Right kidney (tissue), 1 donor: Measurements from ENCODE around the gene KYNU.
"Not testable (repeated sequence)": the region's sequence is repeated elsewhere in the genome, so short reads cannot be mapped to it uniquely, and the experiment has no call there.

Source experiments
- DNase-seq: peaks from one replicate; pipeline ENCODE4 v3.0.0-alpha.2; 2016

The KYNU gene

DNA sequence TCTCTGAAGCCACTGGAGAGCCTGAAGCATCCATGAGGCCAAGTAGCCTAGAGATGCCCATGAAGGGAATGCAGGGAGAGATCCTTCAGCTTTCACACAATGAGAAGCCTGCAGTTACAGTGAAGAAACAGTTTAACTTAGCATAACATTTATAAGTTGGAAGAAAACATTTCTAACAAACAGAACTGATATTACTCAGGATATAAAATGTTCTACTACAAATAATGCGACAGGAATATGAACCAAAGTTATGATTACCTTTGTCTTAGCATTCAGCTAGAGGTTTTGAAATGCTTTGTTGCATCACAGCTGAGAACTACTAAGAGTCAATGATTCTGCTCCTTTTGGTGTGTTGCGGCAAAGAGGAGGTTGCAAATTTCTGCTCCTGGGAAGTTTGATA lies 6.9 kb upstream of the KYNU start:
- no peak for DNase-seq

DNA sequence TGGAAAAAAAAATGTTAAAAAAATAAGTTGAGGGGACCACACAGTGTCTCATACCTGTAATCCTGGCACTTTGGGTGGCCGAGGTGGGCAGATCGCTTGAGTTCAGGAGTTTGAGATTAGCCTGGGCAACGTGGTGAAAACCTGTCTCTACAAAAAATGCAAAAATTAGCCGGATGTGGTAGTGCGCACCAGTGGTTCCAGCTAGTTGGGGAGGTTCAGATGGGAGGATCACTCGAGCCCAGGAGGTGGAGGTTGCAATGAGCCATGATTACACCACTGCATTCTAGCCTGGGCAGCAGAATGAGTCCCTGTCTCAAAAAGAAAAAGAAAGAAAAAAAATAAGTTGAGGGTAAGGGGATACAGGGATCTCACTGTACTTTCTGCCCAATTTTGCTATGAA lies 6.1 kb upstream of the KYNU start:
- no peak for DNase-seq

DNA sequence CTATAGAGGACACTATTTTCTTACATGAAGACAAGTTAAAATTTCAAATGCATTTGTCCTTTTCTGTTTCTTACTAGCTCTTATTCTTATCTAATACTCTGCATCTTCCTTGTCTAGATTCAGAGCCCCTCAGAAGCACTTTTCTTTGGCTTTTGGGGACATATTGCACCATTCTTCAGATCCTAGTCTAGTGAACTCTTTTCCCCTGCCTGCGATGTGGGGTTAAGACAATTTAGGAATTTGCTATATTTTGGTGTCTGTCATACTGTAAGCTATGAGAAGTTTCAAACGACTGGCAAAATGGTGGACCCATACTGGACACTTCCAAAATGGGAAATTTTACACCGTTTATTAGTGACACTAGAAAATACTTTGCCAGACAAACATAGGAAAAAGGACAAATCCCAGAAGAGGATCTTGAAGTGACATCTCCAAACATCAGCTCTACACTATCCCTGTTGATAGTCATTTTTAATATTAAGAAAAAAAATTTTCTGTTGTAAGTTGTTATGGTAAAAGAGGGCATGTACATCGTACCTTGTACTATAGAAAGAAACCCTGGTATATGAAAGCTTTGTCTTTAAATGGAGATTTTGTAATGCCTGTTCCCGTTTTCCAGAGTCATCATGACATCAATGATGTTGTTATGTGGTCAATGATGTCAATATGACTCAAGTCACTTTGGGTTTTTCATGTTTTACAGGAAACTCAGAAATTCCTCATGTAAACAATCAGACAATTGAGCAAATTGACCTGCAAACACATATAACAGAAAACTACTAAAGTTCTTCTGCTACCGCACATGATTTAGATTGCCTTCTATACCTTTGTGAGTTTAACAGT lies 4.4 kb upstream of the KYNU start:
- DNase-seq = no peak

GRCh38 chr2:142873831-142874287 lies 3.6 kb upstream of the KYNU start:
- no peak for DNase-seq

DNA sequence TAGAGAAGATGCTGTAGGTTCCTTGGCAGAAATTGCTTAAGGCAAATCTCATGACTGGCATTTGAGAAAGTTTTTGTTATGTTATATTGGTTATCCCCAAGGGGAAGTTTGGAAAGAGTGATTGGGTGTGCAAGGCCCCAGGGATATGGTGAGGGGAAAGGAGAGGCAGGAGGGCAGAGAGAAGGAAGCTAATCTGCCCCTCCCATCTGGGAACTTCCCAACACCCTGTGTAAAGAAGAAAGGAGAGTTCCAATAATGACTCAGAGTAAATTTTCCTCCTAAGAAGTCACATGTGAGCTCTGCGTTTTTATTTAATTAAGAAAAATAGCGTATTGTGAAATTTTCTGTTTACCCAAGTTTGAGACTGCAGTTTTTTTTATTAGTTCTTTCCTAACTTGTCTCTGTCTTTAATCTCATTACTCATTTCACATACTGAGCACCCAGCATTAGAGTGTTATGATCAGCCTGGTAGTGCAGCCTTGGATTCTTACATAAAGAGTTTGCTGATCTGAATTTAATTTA lies 3.1 kb upstream of the KYNU start:
- DNase-seq = no peak

- no peak for DNase-seq
Measured at GRCh38 chr2:142875010-142875409, 2.5 kb upstream of the KYNU start.

- DNase-seq = no peak
Measured at GRCh38 chr2:142875652-142876051, 1.8 kb upstream of the KYNU start.

- DNase-seq = no peak
Measured at GRCh38 chr2:142876423-142876822, 1.0 kb upstream of the KYNU start.

DNA sequence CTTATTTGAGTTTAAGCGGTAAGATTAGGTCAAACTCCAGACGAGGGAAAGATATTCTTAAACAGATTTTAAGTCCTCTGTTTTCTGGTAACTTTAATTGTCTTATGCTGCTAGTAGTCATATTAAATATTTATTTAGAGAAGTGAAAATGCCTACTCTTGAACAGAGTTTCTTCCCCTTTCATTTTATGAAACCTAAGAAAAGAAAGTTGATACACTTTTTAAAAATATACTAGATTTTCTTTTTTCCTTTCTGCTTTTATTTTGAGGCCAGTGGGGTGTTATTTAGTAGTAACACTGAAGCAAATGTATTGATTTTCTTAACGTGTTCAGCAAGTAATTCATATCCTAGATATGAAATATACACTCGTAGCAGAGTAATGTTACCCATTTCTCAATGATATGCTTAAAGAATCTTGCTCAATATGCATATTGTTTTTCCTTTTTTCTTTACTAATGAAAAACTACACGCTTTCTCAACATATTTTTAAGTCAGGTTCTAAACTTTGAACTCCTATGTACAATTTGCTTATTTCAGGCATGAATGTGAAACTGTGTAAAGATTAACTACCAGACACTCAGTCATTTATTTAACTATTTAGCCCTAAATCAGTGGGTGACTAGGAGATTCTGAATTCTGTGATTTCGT lies 691 bp downstream of the KYNU start:
- no peak for DNase-seq

DNA sequence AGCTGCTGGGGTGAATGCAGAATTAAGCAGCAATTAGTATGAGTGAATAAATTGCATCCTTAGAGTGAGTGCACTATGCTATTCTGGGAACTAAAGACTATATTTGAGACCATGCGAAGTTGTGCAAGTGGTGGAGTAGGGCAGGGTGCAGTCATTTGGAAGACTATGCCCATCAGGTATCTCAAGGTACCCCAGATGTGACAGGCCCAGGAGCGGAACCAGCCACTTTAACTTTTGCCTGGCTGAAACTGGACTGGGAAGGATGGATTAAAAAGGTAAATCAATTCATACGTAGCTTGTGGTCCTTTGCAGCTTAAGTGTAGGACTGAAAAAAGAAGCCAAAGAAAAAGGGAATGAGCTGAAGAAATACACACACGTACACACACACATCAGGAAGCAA lies 1.7 kb downstream of the KYNU start:
- DNase-seq = no peak

GRCh38 chr2:142880279-142880678 lies 2.8 kb downstream of the KYNU start:
- no peak for DNase-seq

- DNase-seq = no peak
Measured at GRCh38 chr2:142881619-142882018, 4.2 kb downstream of the KYNU start.

GRCh38 chr2:142882500-142882899 lies 5.0 kb downstream of the KYNU start:
- DNase-seq = not testable (repeated sequence)

DNA sequence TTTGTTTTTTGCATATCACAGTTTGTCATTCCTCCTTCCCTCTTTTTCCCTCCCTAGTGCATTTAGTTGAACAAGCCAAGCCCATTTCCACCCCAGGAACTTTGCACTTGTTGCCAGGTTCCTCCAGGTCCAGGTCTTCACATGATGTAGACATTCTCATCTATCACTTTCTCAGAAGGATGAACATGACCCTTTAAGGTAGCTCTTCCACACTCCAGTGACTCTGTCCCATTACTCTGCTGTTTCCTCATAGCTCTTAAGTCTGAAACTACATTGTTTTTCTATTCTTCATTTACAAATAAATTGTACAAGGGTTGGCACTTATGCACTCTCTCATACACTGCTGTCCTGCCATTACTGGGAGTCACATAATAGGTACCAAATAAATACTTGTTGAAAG lies 6.1 kb downstream of the KYNU start:
- DNase-seq = no peak

DNA sequence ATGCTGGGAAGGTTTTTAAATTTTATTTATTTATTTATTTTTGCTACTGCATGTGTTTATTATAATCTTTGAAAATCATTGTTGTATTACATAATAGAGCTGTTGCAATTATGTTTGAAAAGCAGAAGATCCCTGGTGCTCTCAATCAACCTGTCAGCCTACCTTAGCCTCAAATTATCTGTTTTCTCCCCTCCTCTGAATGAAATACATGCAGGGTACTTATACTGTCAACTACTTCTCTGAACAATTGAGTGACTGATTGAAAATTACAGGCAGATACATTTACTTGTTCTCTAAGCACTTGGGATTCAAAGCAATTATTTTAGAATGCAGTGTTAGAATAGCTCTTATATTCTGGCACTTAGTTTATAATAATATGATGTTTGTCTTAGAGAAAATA lies 8.1 kb downstream of the KYNU start:
- DNase-seq = no peak

DNA sequence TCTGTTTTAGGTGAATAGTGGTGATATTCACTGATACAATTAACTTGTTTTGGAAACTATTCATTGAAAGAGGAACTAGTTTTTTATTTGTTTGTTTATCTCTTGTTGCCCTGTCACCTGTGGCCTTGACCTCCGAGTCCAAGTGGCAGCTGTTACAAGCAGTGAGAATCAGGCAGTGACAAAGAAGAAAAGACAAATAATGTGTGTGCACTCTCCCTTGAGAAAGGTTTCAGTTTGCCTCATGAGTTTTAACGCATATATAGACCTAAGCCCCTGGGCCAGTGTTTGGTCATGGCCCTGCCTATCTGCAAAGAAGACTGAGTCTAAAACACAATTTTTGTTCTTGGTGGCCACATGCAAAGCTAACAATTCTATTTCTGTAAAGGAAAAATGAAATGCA lies 15.3 kb downstream of the KYNU start:
- DNase-seq = no peak

DNA sequence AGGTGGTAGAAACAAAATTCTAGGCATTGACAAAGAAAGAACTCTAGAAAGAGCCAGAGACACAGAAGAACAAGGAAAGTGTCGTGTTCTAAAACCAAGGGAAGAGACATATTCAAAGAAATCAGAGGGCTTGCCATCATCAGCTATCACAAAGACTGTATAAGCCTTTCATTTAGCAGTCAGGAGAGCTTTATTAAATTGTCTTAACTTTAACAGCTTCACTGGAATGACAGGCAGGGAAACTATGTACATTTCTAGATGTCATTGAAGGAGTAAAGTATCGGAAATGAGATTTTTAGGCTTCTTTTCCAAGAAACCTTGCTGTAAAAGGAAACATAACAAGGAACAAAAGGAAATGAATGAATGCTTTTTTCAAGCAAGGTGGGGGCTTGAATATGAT lies 15.8 kb downstream of the KYNU start:
- DNase-seq = no peak

- DNase-seq = no peak
Measured at GRCh38 chr2:142897807-142898206, 20.3 kb downstream of the KYNU start.

GRCh38 chr2:142900327-142900726 lies 22.9 kb downstream of the KYNU start:
- not testable (repeated sequence) for DNase-seq

DNA sequence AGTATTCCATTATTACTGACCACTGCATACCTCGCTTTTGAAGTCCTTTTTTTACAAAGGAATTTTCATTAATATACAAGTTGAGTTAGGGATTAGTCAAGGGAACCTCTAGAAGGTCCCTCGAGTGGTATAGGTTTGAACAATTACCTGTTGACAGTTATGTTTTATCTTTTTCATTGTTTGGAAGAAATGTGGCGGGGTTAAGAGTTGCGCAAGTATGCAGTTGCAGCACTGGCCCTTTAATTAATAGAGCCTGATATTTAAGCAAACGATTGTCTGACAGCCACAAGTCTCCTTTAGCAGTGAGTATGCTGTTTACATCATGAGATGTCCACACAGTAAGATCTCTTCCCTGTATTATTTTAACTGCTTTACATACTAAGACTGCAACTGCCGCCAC lies 24.3 kb downstream of the KYNU start:
- no peak for DNase-seq

DNA sequence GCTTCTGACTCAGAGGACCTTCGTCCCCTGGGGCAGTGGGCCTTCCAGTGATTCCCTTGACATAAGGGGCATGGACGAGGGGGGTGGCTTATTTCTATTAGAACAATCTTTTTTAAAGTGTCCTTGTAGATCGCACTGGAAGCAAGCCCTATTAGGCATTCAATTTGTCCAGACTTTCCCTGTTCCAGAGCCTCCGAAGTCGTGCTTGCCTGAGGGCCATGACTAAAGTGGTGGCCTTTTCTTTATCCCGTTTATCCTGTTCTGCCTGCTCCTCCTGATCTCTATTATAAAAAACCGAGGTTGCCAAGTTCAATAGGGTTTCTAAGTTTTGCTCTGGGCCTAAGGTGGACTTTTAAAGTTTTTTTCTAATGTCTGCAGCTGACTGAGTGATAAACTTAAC lies 26.3 kb downstream of the KYNU start:
- not testable (repeated sequence) for DNase-seq

DNA sequence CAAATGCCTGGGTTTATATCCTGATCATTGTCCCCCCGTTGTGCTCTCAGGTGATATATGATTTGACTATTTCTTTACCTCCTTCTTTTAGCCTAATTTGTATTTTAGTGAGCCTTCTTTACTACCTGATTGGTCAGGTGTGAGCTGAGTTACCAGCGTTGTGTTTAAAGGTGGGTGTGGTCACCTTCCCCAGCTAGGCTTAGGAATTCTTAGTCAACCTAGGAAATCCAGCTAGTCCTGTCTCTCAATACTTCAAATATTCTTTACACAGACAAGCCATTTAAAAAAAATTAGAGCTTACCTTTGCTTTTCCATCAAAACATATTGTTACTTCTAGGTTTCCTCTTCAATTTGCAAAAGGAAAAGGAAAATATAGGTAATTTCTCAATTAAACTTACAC lies 30.2 kb downstream of the KYNU start:
- DNase-seq = no peak

DNA sequence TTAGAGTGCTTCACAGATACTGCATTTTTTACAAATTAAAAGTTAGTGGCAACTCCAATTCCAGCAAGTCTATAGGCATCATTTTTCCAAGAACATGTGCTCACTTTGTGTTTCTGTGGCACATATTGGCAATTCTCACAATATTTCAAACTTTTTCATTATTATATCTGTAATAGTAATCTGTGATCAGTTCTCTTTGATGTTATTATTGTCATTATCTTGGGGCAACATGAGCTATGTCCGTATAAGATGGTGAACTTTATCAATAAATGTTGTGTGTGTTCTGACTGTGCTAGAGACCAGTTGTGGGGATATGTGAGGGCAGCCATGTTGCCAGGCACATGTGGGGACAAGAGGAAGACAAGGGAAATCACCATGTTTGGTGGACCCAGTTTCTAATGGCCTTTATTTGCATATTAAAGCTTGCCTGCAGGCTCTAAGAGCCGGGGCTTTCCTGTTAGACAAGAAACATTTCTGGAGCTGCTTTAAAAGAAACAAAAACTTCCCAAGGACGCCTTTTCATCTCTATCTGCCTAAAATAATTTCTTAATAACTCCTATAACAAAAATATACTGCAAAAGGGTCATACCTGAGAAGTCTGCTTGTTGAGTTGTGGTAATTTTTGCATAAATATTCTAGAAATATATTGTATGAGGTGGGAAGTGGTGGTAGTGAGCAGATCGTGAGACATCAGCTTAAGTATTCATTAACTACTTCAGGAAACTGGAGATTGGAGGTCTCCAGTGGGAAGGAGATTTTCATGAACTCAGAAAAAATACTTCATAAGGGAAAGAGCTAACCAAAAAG lies 37.2 kb downstream of the KYNU start:
- no peak for DNase-seq
